Kidney epithelial cell (primary cell): ENCODE measurements around the gene HSD11B1. TPM values are rescaled to one million over a fixed set of nuclear protein-coding genes. Genes with fewer than 3 reads are reported as not detected.

Experiments used
- DNase-seq: peaks from one replicate; pipeline ENCODE4 v3.0.0-alpha.2; 2010; ENCODE audit warnings: low read depth
- H3K27me3 ChIP-seq: 2 replicates; pipeline ENCODE4 v1.6.0; 2011; ENCODE audit warnings: low read length; ENCODE audit not compliant: control insufficient read depth, insufficient read depth
- H3K36me3 ChIP-seq: 2 replicates; pipeline ENCODE4 v1.5.1; 2011; ENCODE audit warnings: low read length; ENCODE audit not compliant: control insufficient read depth, insufficient read depth
- H3K4me3 ChIP-seq: 2 replicates; pipeline ENCODE4 v1.5.1; 2011; ENCODE audit warnings: low read depth, mild to moderate bottlenecking, control low read depth, low read length
- total RNA-seq: library from RNA; depleted of rRNA; stranded (reverse); fragments of >200 nt; gene quantifications from 2 replicates; pipeline ENCODE4 v1.2.3, GENCODE V29; 2015
- TF ChIP-seq, protein P1 (sequence below): IDR thresholded peaks from 2 replicates; pipeline ENCODE4 v1.5.1; 2011; ENCODE audit warnings: mild to moderate bottlenecking, moderate library complexity, low read length, control low read depth, inconsistent platforms; ENCODE audit not compliant: insufficient read depth, poor library complexity, severe bottlenecking

The HSD11B1 gene
- total RNA-seq, 1 donor from 2014 or later: 2.1 TPM

DNA sequence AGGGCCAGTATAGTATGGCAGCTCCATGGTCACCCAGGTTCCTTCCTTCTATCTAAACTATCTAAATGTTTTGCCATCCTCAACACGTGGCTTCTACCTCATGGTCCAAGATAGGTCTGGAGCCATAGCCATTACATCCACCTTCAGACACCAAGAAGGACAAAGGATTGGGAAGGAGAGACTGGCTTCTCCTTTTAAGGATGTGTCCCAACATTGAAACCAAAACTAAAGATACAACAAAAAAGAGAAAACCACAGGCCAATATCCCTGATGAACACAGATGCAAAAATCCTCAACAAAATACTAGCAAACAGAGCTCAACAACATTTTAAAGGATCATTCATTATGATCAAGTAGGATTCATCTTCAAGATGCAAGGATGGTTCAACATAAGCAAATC is 24.8 kb downstream of the HSD11B1 start:
- no peaks in the 10 kb centered on the region for H3K27me3 ChIP-seq
- no peak overlapping the region for H3K4me3 ChIP-seq
- TF ChIP-seq, protein P1, sequence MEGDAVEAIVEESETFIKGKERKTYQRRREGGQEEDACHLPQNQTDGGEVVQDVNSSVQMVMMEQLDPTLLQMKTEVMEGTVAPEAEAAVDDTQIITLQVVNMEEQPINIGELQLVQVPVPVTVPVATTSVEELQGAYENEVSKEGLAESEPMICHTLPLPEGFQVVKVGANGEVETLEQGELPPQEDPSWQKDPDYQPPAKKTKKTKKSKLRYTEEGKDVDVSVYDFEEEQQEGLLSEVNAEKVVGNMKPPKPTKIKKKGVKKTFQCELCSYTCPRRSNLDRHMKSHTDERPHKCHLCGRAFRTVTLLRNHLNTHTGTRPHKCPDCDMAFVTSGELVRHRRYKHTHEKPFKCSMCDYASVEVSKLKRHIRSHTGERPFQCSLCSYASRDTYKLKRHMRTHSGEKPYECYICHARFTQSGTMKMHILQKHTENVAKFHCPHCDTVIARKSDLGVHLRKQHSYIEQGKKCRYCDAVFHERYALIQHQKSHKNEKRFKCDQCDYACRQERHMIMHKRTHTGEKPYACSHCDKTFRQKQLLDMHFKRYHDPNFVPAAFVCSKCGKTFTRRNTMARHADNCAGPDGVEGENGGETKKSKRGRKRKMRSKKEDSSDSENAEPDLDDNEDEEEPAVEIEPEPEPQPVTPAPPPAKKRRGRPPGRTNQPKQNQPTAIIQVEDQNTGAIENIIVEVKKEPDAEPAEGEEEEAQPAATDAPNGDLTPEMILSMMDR: no peak
- no peaks in the 10 kb centered on the region for H3K36me3 ChIP-seq
- DNase-seq: no peak

DNA sequence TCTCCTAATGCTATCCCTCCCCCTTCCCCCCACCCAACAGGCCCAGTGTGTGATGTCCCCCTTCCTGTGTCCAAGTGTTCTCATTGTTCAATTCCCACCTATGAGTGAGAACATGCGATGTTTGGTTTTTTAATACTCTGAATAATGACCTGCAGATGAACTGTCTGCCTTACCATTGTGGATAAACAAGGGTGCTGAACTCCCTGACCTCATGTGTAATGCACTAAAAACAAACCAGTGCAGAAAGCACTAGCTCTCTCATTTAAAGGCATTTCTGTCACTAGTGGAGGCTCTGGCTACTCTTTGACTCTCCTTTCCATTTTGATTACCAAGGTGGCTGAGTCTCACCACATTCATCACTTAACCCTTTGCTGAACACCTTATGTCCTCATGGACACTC is 28.1 kb downstream of the HSD11B1 start:
- H3K4me3 ChIP-seq: no peak overlapping the region
- H3K36me3 ChIP-seq: no peaks in the 10 kb centered on the region
- TF ChIP-seq, protein P1: no peak
- no peaks in the 10 kb centered on the region for H3K27me3 ChIP-seq
- DNase-seq: no peak

DNA sequence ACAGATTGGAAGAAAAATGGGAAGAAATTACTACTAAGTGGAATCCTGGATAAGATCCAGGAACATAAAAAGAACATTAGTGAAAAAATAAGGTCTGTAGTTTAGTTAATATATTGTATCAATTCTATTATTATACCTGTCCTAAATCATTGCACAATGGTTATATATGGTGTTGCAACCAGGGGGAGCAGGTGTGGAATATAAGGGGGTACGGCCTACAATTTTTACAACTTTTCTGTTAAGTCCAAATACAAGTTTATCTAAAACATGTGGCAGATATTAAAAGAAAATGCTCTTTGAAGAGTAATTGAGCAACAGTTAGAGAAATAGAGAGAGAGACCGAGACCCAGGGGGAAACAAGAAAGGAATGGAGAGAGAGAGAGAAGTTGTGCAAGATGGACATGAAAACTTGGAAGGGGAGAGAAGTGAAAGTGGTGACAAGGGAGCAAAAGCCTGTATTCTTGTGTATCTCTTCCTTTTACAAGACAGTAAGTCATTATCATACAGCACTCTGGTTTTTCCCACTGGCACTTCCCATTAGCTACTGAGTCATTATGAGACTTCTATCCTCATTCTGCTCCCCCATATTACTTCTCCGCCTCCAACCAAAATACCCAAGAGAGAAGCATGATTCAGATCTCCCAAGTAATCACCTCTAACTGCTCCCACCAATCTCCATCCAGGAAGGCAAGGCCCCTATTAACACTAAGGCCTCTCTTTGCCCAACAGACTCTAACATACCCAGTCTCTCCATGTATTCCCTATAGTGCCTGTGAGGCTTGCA is 29.0 kb downstream of the HSD11B1 start:
- no peak overlapping the region for H3K4me3 ChIP-seq
- H3K36me3 ChIP-seq: no peaks in the 10 kb centered on the region
- no peaks in the 10 kb centered on the region for H3K27me3 ChIP-seq
- TF ChIP-seq, protein P1: no peak
- DNase-seq: no peak

DNA sequence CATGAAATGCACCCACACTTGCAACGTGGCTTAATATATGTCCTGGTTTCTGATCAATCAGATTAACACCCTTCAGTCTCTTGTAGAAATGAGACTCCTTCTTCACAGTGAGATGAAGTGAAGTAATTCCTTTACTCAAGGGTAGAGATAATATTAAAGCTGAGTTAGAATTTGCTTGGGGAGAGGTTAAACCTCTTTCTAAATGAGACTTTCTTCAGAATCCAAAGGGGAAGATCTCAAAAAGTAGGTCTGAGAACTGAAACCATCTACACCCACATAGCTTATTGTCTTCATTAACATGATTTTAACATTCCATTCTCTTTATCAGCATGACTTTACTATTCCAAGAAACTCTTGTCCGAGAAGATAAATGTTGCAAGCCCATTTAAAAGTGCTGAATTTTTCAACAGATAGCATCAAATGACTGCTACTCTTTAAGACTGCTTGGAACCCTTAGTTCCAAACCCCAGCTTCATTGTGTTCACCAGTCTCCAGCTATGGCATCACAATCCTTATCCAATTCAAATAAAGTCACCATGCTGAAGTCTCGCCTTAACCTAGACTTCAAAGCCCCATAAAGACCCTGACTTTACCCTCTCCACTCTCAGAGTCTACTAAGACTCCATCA is 32.0 kb downstream of the HSD11B1 start:
- no peak for DNase-seq
- H3K27me3 ChIP-seq: no peaks in the 10 kb centered on the region
- no peak overlapping the region for H3K4me3 ChIP-seq
- H3K36me3 ChIP-seq: no peaks in the 10 kb centered on the region
- TF ChIP-seq, protein P1: no peak

DNA sequence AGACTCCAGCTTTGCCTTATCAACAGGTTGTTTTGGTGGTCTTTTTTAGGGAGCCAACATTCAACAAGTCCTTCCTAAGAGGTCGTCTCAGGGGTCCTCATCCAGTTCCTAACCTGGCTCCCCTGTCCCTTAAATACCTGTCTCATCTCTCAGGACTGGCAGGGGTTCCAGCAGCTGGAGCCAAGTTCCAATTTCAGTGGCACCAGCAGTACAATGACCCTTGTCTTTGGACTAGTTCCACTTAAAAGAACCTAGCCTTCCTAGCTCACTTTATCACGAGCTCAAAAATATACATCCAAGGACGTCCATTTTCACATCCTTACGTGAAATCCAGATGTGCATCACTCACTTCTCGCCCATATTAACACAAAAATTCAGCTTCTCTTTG is 32.5 kb downstream of the HSD11B1 start:
- H3K36me3 ChIP-seq: no peaks in the 10 kb centered on the region
- H3K4me3 ChIP-seq: no peak overlapping the region
- TF ChIP-seq, protein P1: no peak
- no peak for DNase-seq
- no peaks in the 10 kb centered on the region for H3K27me3 ChIP-seq
